Measurements from ENCODE around the gene CD47. TPM values are rescaled to one million over a fixed set of nuclear protein-coding genes. Genes with fewer than 3 reads are reported as not detected.

CD47 gene
- total RNA-seq, 1 donor from 2014 or later, result 102 TPM

GRCh38 chr3:108073764-108074431 is 16.9 kb downstream of the CD47 start:
- no peaks in the 10 kb centered on the region for H4K20me1 ChIP-seq (ENCODE audit: low read depth)
- no peak for TF ChIP-seq CTCF (IDR thresholded peaks at IDR 0.05)
- TF ChIP-seq EZH2phosphoT487 (IDR thresholded peaks at IDR 0.05), result no peak
- no peak for TF ChIP-seq EZH2 (IDR thresholded peaks at IDR 0.05)
- DNase-seq (ENCODE audit: low spot score), result no peak
- no peaks in the 10 kb centered on the region for H3K36me3 ChIP-seq
- no peak overlapping the region for H3K27ac Mint-ChIP-seq
- no peaks in the 10 kb centered on the region for H3K4me1 ChIP-seq
- H3K9me3 ChIP-seq (ENCODE audit: low read depth), result no peaks in the 10 kb centered on the region
- no peak overlapping the region for H3K4me3 Mint-ChIP-seq
- H3K4me2 ChIP-seq, result no peak overlapping the region
- H3K9me3 Mint-ChIP-seq, result no peaks in the 10 kb centered on the region
- no peak overlapping the region for H3K27ac ChIP-seq
- no peaks in the 10 kb centered on the region for H3K27me3 Mint-ChIP-seq (ENCODE audit: insufficient read depth, low read depth)
- no peak overlapping the region for H3K9ac ChIP-seq
- no peaks in the 10 kb centered on the region for H3K27me3 ChIP-seq
- H3K4me1 Mint-ChIP-seq, result no peaks in the 10 kb centered on the region
- no peak overlapping the region for H2AFZ ChIP-seq (replicated peaks)
- no peak overlapping the region for H3K4me3 ChIP-seq
- no peaks in the 10 kb centered on the region for H3K79me2 ChIP-seq (ENCODE audit: low read depth)
- H3K36me3 Mint-ChIP-seq, result peaks cover 27% of the 10 kb centered on the region
- no peaks in the 10 kb centered on the region for H3F3A ChIP-seq (ENCODE audit: low read depth)

GRCh38 chr3:108071368-108071767 is 19.5 kb downstream of the CD47 start:
- Histone ChIP-seq H3K36me3 (no peaks in the 10 kb centered on the region), H3K79me2 (ENCODE audit: low read depth) (no peaks in the 10 kb centered on the region), H3K9me3 (ENCODE audit: low read depth) (no peaks in the 10 kb centered on the region), H4K20me1 (ENCODE audit: low read depth) (no peaks in the 10 kb centered on the region), H3F3A (ENCODE audit: low read depth) (no peaks in the 10 kb centered on the region), H3K4me1 (no peaks in the 10 kb centered on the region), H3K27me3 (no peaks in the 10 kb centered on the region), H3K4me2 (no peak overlapping the region), H3K9ac (no peak overlapping the region), H3K27ac (no peak overlapping the region), H3K4me3 (no peak overlapping the region), H2AFZ (replicated peaks) (no peak overlapping the region)
- no peak for TF ChIP-seq CTCF (IDR thresholded peaks at IDR 0.05)
- no peak for TF ChIP-seq EZH2 (IDR thresholded peaks at IDR 0.05)
- TF ChIP-seq EZH2phosphoT487 (IDR thresholded peaks at IDR 0.05), result no peak
- DNase-seq (ENCODE audit: low spot score), result no peak
- no peaks in the 10 kb centered on the region for H3K9me3 Mint-ChIP-seq
- no peak overlapping the region for H3K4me3 Mint-ChIP-seq
- H3K4me1 Mint-ChIP-seq, result no peaks in the 10 kb centered on the region
- H3K27me3 Mint-ChIP-seq (ENCODE audit: insufficient read depth, low read depth), result no peaks in the 10 kb centered on the region
- H3K27ac Mint-ChIP-seq, result no peak overlapping the region
- peaks cover 25% of the 10 kb centered on the region for H3K36me3 Mint-ChIP-seq

GRCh38 chr3:108070356-108070755 is 20.5 kb downstream of the CD47 start:
- Histone ChIP-seq H3K9ac (no peak overlapping the region), H4K20me1 (ENCODE audit: low read depth) (no peaks in the 10 kb centered on the region), H2AFZ (replicated peaks) (no peak overlapping the region), H3F3A (ENCODE audit: low read depth) (no peaks in the 10 kb centered on the region), H3K36me3 (no peaks in the 10 kb centered on the region), H3K9me3 (ENCODE audit: low read depth) (no peaks in the 10 kb centered on the region), H3K4me3 (no peak overlapping the region), H3K27ac (no peak overlapping the region), H3K4me2 (no peak overlapping the region), H3K27me3 (no peaks in the 10 kb centered on the region), H3K79me2 (ENCODE audit: low read depth) (no peaks in the 10 kb centered on the region), H3K4me1 (no peaks in the 10 kb centered on the region)
- H3K9me3 Mint-ChIP-seq, result no peaks in the 10 kb centered on the region
- H3K27me3 Mint-ChIP-seq (ENCODE audit: insufficient read depth, low read depth), result no peaks in the 10 kb centered on the region
- H3K36me3 Mint-ChIP-seq, result peaks cover 28% of the 10 kb centered on the region
- H3K4me1 Mint-ChIP-seq, result no peaks in the 10 kb centered on the region
- H3K27ac Mint-ChIP-seq, result no peak overlapping the region
- no peak for DNase-seq (ENCODE audit: low spot score)
- H3K4me3 Mint-ChIP-seq, result no peak overlapping the region
- TF ChIP-seq EZH2phosphoT487 (IDR thresholded peaks at IDR 0.05) (no peak), CTCF (IDR thresholded peaks at IDR 0.05) (no peak), EZH2 (IDR thresholded peaks at IDR 0.05) (no peak)
